NCI-H2107 (cell line): ENCODE data around the gene PRKCA.
"Not testable (repeated sequence)": the region's sequence is repeated elsewhere in the genome, so short reads cannot be mapped to it uniquely, and the experiment has no call there.

Experiments used
- DNase-seq: peaks from one replicate; lab custom pipeline; 2025; lab: John Stamatoyannopoulos, UW

Gene PRKCA

DNA sequence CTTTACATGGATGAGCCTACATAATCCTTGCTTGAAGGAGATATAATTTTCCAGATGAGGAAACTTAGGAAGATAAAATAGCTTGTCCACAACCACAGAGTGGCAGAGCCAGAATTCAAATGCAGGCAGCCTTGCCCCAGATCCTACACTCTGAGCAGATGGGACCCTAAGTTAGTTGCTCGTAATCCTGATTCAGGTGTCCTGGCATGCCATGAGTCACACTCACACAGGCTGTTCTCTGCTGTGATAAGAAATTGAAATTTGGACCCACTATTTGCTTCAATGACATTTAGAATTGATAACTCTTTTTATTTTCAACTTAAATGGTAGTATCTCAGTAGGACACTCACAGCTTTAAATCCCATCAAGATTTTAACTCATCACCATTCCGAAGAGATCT, 381.8 kb downstream of the PRKCA start:
- no peak for DNase-seq

GRCh38 chr17:66684731-66685130, 382.3 kb downstream of the PRKCA start:
- no peak for DNase-seq

DNA sequence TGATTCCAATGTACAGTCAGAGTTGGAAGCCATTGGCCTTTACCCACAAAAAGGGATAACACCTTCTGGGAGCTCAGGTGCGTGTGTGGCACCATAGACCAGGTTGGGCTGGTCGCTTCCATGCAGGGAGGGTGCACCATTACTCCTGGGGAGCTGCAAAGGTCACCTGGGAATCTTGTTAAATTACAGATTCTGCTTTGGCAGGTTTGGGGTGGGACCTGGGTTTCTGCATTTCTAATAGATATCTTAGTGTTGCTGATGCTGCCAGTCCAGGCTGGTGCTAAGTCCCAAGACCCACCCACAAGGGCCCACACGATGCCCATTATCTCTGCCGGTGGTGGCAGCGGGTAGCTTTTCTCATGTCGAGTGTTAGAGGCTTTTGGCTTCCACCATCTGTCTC, 384.2 kb downstream of the PRKCA start:
- DNase-seq = no peak

- DNase-seq = no peak
Observed at GRCh38 chr17:66687570-66688284, 385.3 kb downstream of the PRKCA start.

- no peak for DNase-seq
Observed at GRCh38 chr17:66689221-66689620, 386.8 kb downstream of the PRKCA start.

DNA sequence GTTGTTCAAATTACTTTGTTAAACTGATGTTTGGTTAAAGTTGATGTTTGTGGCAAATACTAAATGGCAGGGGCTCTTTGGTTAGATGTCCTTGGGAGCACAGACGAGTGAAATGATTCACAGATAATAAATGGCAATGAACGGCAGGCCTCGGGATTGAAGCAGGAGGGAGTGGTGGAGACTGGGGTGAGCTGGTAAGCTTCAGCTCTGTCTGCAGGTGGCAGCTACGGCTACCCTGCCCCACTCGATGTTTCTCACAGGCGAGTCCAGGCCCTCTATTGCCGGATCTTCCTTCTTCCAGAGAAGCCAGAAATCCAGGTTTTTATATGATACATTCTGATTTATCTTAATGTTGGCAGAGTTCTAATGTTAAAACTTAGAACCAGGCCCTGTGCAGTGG, 387.8 kb downstream of the PRKCA start:
- DNase-seq = no peak

GRCh38 chr17:66691644-66692420, 389.4 kb downstream of the PRKCA start:
- no peak for DNase-seq

- DNase-seq = no peak
Observed at GRCh38 chr17:66692421-66692690, 389.9 kb downstream of the PRKCA start.

- DNase-seq = no peak
Observed at GRCh38 chr17:66695098-66695497, 392.7 kb downstream of the PRKCA start.

GRCh38 chr17:66698270-66698669, 395.9 kb downstream of the PRKCA start:
- no peak for DNase-seq

DNA sequence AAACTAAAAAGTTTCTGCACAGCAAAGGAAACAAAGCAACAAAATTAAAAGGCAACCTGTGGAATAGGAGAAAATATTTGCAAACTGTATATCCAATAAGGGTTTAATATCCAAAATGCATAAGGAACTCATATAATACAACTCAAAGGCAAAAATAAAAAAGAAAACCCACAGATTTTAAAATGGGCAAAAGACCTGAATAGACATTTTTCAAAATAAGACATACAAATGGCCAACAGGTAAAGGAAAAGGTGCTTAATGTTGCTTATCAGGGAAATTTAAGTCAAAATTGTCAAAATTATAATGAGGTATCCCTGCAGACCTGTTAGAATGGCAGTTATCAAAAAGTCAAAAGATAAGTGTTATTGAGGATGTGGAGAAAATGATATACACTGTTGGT, 399.0 kb downstream of the PRKCA start:
- no peak for DNase-seq

- DNase-seq = no peak
Observed at GRCh38 chr17:66702106-66702936, 399.9 kb downstream of the PRKCA start.

DNA sequence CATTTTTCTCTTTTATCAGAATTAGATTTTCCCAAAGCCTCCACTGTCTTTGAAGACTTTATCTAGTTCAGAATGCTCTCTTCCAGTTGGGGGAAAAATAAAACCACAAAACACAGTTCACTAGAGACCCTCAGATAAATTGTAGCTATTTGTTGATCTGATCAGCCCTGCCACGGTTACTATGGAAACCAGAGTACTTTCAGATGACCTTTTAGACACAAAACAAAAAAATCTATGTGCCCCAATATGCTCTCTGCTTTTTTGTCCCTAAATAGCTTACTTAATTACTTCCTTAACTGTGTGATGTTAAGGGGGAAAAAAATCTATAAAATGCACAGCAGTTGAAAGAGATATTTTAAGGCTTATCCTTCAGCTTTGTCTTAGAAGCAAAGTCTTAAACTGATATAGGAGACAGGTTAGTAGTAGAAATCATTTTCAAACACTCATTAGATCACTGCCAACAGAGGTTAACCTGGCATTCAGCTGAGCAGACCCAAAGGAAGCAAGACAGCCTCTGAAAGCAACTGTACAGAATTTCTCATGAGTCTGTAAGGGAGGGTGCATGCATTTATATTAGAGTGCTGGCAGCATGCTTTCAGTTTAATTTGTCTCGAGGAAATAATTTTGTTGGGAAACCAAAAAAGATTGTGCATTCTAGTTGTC, 402.6 kb downstream of the PRKCA start:
- DNase-seq = no peak

- no peak for DNase-seq
Observed at GRCh38 chr17:66706851-66707450, 404.5 kb downstream of the PRKCA start.

DNA sequence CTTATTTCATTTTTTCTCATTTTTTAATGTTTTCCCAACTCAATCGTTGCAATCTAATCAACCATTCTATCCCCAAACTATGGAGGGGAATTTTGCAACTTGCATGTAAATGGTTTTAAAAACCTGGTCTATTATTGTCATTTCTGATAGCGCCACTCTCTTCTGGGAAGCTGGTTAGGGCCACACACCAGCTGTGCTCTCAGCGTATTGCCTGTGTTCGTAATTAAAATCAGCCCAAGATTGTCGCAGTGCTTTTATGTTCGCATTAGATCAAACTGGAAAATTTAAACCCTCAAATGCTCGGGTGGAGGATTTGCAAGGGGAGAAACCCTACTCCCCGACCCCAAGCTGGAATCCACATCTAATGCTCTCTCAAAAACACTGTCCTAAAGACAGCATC, 409.0 kb downstream of the PRKCA start:
- no peak for DNase-seq

GRCh38 chr17:66711881-66712321, 409.5 kb downstream of the PRKCA start:
- DNase-seq = no peak

DNA sequence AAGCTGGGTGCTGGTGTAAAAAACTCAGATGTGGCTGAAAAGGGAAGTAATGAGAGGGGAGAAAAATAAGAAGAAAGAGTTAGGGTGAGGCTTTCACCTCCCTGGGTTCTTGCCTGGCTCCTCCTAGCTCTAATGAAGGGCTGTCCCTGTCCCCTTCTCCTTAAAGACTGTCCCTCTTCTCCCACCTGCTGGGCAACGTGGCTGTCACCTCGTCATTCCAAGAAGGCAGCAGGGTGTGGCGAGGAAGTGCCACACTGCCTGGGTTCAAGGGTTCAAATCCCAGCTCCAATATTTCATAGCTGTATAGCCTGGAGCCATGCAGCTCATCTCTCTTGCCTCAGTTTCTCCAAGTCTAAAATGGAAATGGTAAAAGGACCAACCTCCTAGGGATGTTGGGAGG, 410.0 kb downstream of the PRKCA start:
- no peak for DNase-seq

GRCh38 chr17:66713021-66713532, 410.7 kb downstream of the PRKCA start:
- DNase-seq = not testable (repeated sequence)

DNA sequence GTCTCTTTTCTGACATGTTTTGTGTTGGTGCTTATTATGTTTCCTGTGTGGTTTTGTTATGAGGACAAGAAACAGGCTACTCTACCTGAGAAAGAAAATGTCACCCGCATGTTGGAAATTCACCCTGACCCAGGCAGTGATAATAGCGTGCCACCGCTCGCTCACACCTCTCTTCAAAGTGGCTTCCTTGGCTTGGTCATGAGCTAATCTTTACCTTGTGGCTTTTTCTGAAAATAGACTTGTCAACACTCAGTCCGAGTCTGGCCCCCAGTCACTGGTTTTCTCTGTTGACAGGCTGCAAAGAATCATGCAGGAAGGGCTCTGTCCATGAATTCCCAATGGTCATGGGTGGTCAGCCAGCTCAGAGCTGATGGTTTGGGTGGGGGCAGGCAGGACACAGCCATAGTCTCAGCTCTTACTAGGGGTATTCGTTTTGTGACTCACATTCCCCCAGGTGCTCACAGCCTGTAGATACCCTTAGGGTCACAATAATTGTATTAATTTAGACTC, 411.2 kb downstream of the PRKCA start:
- no peak for DNase-seq

- DNase-seq = no peak
Observed at GRCh38 chr17:66714046-66715023, 411.9 kb downstream of the PRKCA start.
